ENCODE measurements around the gene C1QTNF3. TPM values are rescaled to one million over a fixed set of nuclear protein-coding genes. Genes with fewer than 3 reads are reported as not detected.

C1QTNF3 gene
- total RNA-seq, 1 donor from 2014 or later: 1.5 TPM

- Mint-ChIP-seq H3K27me3 (ENCODE audit: low read depth) (no peaks in the 10 kb centered on the region), H3K4me3 (ENCODE audit: unreplicated experiment) (no peak overlapping the region)
These were observed 20.8 kb downstream of the C1QTNF3 start for GRCh38 chr5:34022121-34022705.

DNA sequence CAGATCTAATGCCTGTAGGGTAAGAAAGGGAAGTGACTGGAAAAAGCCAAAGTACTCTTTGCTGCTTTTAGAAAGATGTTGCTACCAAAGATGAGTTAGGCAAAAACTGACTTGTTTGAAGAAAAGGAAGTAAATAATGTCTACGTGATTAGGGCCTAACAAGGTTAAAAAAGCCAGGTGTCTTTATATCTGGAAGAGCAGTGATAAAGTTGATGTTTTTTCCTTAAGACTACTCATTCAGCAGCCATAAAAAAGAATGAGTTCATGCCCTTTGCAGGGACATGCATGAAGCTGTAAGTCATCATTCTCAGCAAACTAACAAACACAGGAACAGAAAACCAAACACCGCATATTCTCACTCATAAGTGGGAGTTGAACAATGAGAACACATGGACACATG, 21.7 kb downstream of the C1QTNF3 start:
- no peak overlapping the region for H3K27ac Mint-ChIP-seq (ENCODE audit: unreplicated experiment)
- H3K9me3 Mint-ChIP-seq (ENCODE audit: low read depth): no peaks in the 10 kb centered on the region
- no peak overlapping the region for H3K4me3 Mint-ChIP-seq (ENCODE audit: unreplicated experiment)
- DNase-seq (ENCODE audit: low spot score): no peak
- H3K27me3 Mint-ChIP-seq (ENCODE audit: low read depth): no peaks in the 10 kb centered on the region
- peaks cover 2% of the 10 kb centered on the region for H3K36me3 Mint-ChIP-seq (ENCODE audit: low read depth)
- TF ChIP-seq, protein P1, sequence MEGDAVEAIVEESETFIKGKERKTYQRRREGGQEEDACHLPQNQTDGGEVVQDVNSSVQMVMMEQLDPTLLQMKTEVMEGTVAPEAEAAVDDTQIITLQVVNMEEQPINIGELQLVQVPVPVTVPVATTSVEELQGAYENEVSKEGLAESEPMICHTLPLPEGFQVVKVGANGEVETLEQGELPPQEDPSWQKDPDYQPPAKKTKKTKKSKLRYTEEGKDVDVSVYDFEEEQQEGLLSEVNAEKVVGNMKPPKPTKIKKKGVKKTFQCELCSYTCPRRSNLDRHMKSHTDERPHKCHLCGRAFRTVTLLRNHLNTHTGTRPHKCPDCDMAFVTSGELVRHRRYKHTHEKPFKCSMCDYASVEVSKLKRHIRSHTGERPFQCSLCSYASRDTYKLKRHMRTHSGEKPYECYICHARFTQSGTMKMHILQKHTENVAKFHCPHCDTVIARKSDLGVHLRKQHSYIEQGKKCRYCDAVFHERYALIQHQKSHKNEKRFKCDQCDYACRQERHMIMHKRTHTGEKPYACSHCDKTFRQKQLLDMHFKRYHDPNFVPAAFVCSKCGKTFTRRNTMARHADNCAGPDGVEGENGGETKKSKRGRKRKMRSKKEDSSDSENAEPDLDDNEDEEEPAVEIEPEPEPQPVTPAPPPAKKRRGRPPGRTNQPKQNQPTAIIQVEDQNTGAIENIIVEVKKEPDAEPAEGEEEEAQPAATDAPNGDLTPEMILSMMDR (IDR thresholded peaks at IDR 0.05): no peak
- peaks cover 13% of the 10 kb centered on the region for H3K4me1 Mint-ChIP-seq (ENCODE audit: low read depth)

More at GRCh38 chr5:34022121-34022705, 20.8 kb downstream of the C1QTNF3 start:
- Mint-ChIP-seq H3K36me3 (ENCODE audit: low read depth) (peaks cover 2% of the 10 kb centered on the region), H3K27ac (ENCODE audit: unreplicated experiment) (peak overlapping the region; percentile 70), H3K9me3 (ENCODE audit: low read depth) (no peaks in the 10 kb centered on the region), H3K4me1 (ENCODE audit: low read depth) (peaks cover 13% of the 10 kb centered on the region)
- DNase-seq (ENCODE audit: low spot score): no peak
- TF ChIP-seq, protein P1 (IDR thresholded peaks at IDR 0.05): no peak

- H3K36me3 Mint-ChIP-seq (ENCODE audit: low read depth): peaks cover 2% of the 10 kb centered on the region
These were observed 22.3 kb downstream of the C1QTNF3 start for GRCh38 chr5:34020726-34021125.

GRCh38 chr5:34017254-34017653, 25.8 kb downstream of the C1QTNF3 start:
- no peaks in the 10 kb centered on the region for H3K27me3 Mint-ChIP-seq (ENCODE audit: low read depth)
- TF ChIP-seq, protein P1 (IDR thresholded peaks at IDR 0.05): no peak
- peaks cover 2% of the 10 kb centered on the region for H3K36me3 Mint-ChIP-seq (ENCODE audit: low read depth)
- no peak overlapping the region for H3K4me3 Mint-ChIP-seq (ENCODE audit: unreplicated experiment)
- H3K27ac Mint-ChIP-seq (ENCODE audit: unreplicated experiment): no peak overlapping the region
- peaks cover 22% of the 10 kb centered on the region for H3K4me1 Mint-ChIP-seq (ENCODE audit: low read depth)
- no peak for DNase-seq (ENCODE audit: low spot score)
- no peaks in the 10 kb centered on the region for H3K9me3 Mint-ChIP-seq (ENCODE audit: low read depth)

More at GRCh38 chr5:34020726-34021125, 22.3 kb downstream of the C1QTNF3 start:
- H3K27me3 Mint-ChIP-seq (ENCODE audit: low read depth): no peaks in the 10 kb centered on the region
- no peak overlapping the region for H3K4me3 Mint-ChIP-seq (ENCODE audit: unreplicated experiment)
- peaks cover 13% of the 10 kb centered on the region for H3K4me1 Mint-ChIP-seq (ENCODE audit: low read depth)
- TF ChIP-seq, protein P1 (IDR thresholded peaks at IDR 0.05): no peak
- no peaks in the 10 kb centered on the region for H3K9me3 Mint-ChIP-seq (ENCODE audit: low read depth)
- no peak overlapping the region for H3K27ac Mint-ChIP-seq (ENCODE audit: unreplicated experiment)
- DNase-seq (ENCODE audit: low spot score): no peak

GRCh38 chr5:34016750-34017149, 26.3 kb downstream of the C1QTNF3 start:
- TF ChIP-seq, protein P1 (IDR thresholded peaks at IDR 0.05): no peak
- no peaks in the 10 kb centered on the region for H3K27me3 Mint-ChIP-seq (ENCODE audit: low read depth)
- H3K36me3 Mint-ChIP-seq (ENCODE audit: low read depth): no peaks in the 10 kb centered on the region
- DNase-seq (ENCODE audit: low spot score): no peak
- no peak overlapping the region for H3K4me3 Mint-ChIP-seq (ENCODE audit: unreplicated experiment)
- no peaks in the 10 kb centered on the region for H3K9me3 Mint-ChIP-seq (ENCODE audit: low read depth)
- H3K27ac Mint-ChIP-seq (ENCODE audit: unreplicated experiment): no peak overlapping the region
- H3K4me1 Mint-ChIP-seq (ENCODE audit: low read depth): peaks cover 17% of the 10 kb centered on the region
